Smooth muscle cell of the umbilical artery (primary cell): Measurements from ENCODE around the gene ZCCHC24. TPM values are rescaled to one million over a fixed set of nuclear protein-coding genes. Genes with fewer than 3 reads are reported as not detected.

Source experiments
- total RNA-seq: library from RNA; depleted of rRNA; stranded (reverse); fragments of >200 nt; gene quantifications from 2 replicates; pipeline ENCODE4 v1.2.3, GENCODE V29; 2014

Gene ZCCHC24
- total RNA-seq: 14.3 and 24.5 TPM in 2 replicates

GRCh38 chr10:79445161-79445976 is at the start of gene ZCCHC24:
Gene ZCCHC24 (minus strand): TSS chr10:79445624. CDS start chr10:79445440, 184 bp downstream.

DNA sequence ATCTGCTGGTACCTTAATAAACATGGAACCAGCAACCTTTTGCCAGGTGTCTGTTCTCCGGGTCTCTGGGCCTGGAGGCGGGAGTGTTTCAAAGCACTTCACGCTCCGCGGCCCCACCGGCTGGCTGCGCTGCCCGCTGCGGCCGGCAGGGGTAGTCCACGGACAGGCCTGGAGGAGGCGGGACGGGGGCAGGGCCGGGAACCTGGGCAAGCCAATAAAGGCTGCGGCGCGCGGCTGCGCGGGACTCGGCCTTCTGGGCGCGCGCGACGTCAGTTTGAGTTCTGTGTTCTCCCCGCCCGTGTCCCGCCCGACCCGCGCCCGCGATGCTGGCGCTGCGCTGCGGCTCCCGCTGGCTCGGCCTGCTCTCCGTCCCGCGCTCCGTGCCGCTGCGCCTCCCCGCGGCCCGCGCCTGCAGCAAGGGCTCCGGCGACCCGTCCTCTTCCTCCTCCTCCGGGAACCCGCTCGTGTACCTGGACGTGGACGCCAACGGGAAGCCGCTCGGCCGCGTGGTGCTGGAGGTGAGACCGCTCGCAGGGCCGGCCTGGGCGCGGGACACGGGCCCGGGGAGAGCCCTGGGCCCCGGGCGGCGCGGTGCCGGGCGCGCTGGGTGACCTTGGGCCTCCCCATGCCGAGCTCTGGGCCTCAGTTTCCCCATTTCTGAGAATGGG is 98.1 kb downstream of the ZCCHC24 start, which contains the start of gene PPIF:
Gene PPIF, plus strand, starts transcription at position 244 of the 668 bp plus-strand sequence. Its CDS starts 80 bp downstream, at position 324.

Other genes starting within 250 kb of the ZCCHC24 start
- gene PPIF, start 98.2 kb downstream of the ZCCHC24 start, total RNA-seq: 27.3 and 46.8 TPM in 2 replicates
- gene EIF5AL1, start 66.9 kb upstream of the ZCCHC24 start, total RNA-seq: 0.30 and 0.46 TPM in 2 replicates
- gene SFTPA2, start 114.8 kb upstream of the ZCCHC24 start, total RNA-seq: not detected in 2 replicates
- not detected in 2 replicates for gene SFTPA1, start 165.3 kb upstream of the ZCCHC24 start, total RNA-seq